ENCODE data around the gene CDK14.

DNA sequence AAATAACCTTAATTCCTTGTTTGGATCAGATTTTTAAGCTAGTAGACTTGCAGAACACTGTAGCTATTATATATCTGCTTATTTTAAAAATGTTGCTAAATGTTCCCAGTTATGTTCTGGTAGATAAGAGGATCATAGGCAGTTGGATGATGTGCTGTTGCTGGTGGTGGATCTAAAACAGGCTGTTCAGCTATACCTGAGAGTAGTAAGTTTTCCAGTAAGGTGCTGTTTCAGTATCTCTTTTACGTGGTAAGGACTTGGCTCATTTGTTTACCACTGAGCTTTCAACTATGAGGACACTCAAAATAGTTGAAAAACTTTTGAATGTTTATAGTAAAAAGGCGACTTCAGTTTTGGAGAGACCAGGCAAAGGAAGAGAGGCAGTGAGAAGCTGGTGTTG is 180.9 kb downstream of the CDK14 start:
- TF ChIP-seq, protein P1, sequence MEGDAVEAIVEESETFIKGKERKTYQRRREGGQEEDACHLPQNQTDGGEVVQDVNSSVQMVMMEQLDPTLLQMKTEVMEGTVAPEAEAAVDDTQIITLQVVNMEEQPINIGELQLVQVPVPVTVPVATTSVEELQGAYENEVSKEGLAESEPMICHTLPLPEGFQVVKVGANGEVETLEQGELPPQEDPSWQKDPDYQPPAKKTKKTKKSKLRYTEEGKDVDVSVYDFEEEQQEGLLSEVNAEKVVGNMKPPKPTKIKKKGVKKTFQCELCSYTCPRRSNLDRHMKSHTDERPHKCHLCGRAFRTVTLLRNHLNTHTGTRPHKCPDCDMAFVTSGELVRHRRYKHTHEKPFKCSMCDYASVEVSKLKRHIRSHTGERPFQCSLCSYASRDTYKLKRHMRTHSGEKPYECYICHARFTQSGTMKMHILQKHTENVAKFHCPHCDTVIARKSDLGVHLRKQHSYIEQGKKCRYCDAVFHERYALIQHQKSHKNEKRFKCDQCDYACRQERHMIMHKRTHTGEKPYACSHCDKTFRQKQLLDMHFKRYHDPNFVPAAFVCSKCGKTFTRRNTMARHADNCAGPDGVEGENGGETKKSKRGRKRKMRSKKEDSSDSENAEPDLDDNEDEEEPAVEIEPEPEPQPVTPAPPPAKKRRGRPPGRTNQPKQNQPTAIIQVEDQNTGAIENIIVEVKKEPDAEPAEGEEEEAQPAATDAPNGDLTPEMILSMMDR (IDR thresholded peaks at IDR 0.05): no peak
- TF ChIP-seq EP300 (IDR thresholded peaks at IDR 0.05): no peak
